Sigmoid colon (tissue), 7 donors: ENCODE data around the gene COPA. TPM values are rescaled to one million over a fixed set of nuclear protein-coding genes. Genes with fewer than 3 reads are reported as not detected.

ENCODE experiments used
- DNase-seq: peaks from one replicate; pipeline ENCODE4 v3.0.0-alpha.2; 2019
- H3K27ac ChIP-seq, 4 donors: fragments of 200-600 bp; sonication (generic); one replicate each; pipeline ENCODE4 v1.5.1; 2016 to 2019; ENCODE audit warnings: mild to moderate bottlenecking in 1 of 4
- H3K27me3 ChIP-seq, 3 donors: fragments of 200-600 bp; sonication (generic); one replicate each; pipeline ENCODE4 v1.5.1; 2019; ENCODE audit warnings: mild to moderate bottlenecking in 1 of 3
- H3K36me3 ChIP-seq, 4 donors: fragments of 200-600 bp; sonication (generic); one replicate each; pipeline ENCODE4 v1.5.1; 2016 to 2019
- H3K4me1 ChIP-seq, 4 donors: fragments of 200-600 bp; sonication (generic); one replicate each; pipeline ENCODE4 v1.5.1; 2017 to 2019
- H3K4me3 ChIP-seq, 4 donors: fragments of 200-600 bp; sonication (generic); one replicate each; pipeline ENCODE4 v1.5.1; 2017 to 2019; ENCODE audit warnings: mild to moderate bottlenecking in 2 of 4, moderate library complexity in 1 of 4
- H3K9me3 ChIP-seq, 4 donors: fragments of 200-600 bp in 3 of 4; sonication (generic) in 3 of 4; one replicate each; pipeline versions ENCODE4 v1.5.1 to v1.6.1; 2013 to 2019
- CTCF ChIP-seq, 4 experiments: fragments of 450-650 bp in 3 of 4; fragments of 200-600 bp in 1 of 4; IDR thresholded peaks; one replicate each; pipeline ENCODE4 v1.5.1; 2016 to 2019; ENCODE audit warnings: antibody characterized with exemption in 4 of 4, mild to moderate bottlenecking in 3 of 4, moderate library complexity in 2 of 4
- EP300 ChIP-seq, 4 donors: sonication (generic); formaldehyde crosslinking; IDR thresholded peaks; one replicate each; pipeline ENCODE4 v1.6.1; 2017; ENCODE audit warnings: antibody characterized with exemption in 4 of 4
- POLR2A ChIP-seq, 2 donors: fragments of 450-650 bp; IDR thresholded peaks; one replicate each; pipeline ENCODE4 v1.6.1; 2016; ENCODE audit warnings: antibody characterized with exemption in 2 of 2, mild to moderate bottlenecking in 2 of 2, moderate library complexity in 2 of 2
- POLR2AphosphoS5 ChIP-seq, 4 donors: sonication (generic); formaldehyde crosslinking; IDR thresholded peaks; one replicate each; pipeline ENCODE4 v1.6.1; 2017; ENCODE audit warnings: antibody characterized with exemption in 4 of 4
- WGBS, 2 donors: extraction: QIAGEN DNeasy Blood & Tissue Kit; methylation state at CpG; one replicate each; pipeline ENCODE4 v1.1.7; 2013; 5-methylcytosine and 5-hydroxymethylcytosine counted together
- intact Hi-C: fragments of 100-400 bp; cut with DNase I; formaldehyde crosslinking; loops from one replicate; pipeline ENCODE4 v1.15.1; 2023
- polyA plus RNA-seq, 3 donors: library from polyadenylated mRNA; stranded (reverse); fragments of 200-250 nt; gene quantifications; one replicate each; pipeline ENCODE4 v1.2.3, GENCODE V29; 2013
- total RNA-seq, 4 donors: library from RNA; depleted of rRNA; stranded (reverse); fragments of >200 nt; gene quantifications; one replicate each; pipeline ENCODE4 v1.1.0, GENCODE V29; 2016
- donor health status: healthy with polysubstance abuse.
- donor health status: Bipolar disorder and iron deficiency.
- donor health status: healthy.

Gene COPA
- total and polyA plus RNA-seq, 7 donors: 62.5 to 117 (median 93.8) TPM

DNA sequence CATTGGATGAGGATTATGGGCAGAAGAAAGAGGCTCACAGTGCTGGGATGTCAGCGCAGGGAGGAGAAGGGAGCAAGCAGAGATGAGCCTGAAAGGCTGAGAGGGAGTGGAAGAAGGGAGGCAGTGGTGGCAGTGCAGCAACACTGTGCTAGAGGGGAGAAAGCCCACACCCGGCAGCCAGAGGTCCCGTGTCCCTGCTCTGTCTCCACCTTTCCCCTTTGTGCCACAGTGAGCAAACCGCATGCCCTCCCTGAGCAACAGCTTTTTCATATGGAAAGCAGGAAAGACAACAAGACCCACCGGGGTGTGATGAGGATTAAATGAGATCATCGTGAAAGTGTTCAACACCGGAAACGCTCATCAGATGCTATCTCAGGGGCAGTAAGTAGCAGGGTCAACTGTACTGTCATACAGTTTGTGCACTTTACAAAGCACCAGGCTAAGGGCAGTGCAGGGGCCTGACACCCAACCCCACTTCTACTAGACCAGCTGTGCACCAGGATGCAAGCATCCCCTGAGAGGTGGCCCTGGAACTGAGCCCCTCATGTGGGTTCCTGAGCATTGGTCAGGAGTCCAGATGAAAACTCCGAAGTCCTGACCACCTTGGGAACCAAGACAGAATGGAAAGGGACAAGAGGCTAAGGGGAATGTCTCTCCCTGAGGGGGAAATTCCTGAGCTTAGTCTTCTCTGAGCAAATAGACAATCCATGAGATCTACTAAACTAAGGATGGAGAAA, 32.9 kb upstream of the COPA start:
- H3K9me3 ChIP-seq: no peaks in the 10 kb centered on the region
- H3K4me1 ChIP-seq: peaks cover 0 to 4% (median 0%) of the 10 kb centered on the region in 4 donors
- peak overlapping the region; percentile 37 to 58 (median 55) for H3K27ac ChIP-seq
- no peak for DNase-seq
- no peaks in the 10 kb centered on the region for H3K36me3 ChIP-seq
- intact Hi-C loops: loop anchor here (10.0 kb wide), 1 partner anchor 271 kb away; no protein-coding TSS in a partner anchor
- no peak for TF ChIP-seq EP300 (IDR thresholded peaks at IDR 0.05)
- H3K4me3 ChIP-seq: no peak overlapping the region
- WGBS, 2 donors: 34 to 57% methylated on average over 9 of the region's 9 CpGs
- H3K27me3 ChIP-seq: peaks cover 0 to 11% (median 5%) of the 10 kb centered on the region in 3 donors

GRCh38 chr1:160374306-160375110, 31.5 kb upstream of the COPA start:
- 71 to 79% methylated on average over 6 of the region's 6 CpGs for WGBS, 2 donors
- H3K9me3 ChIP-seq: no peaks in the 10 kb centered on the region
- TF ChIP-seq POLR2A (IDR thresholded peaks at IDR 0.05) (no peak), POLR2AphosphoS5 (IDR thresholded peaks at IDR 0.05) (no peak), CTCF (IDR thresholded peaks at IDR 0.05) (no peak)
- no peak for DNase-seq
- H3K4me1 ChIP-seq: peaks cover 0 to 4% (median 0%) of the 10 kb centered on the region in 4 donors
- no peak overlapping the region for H3K4me3 ChIP-seq
- H3K36me3 ChIP-seq: no peaks in the 10 kb centered on the region
- H3K27me3 ChIP-seq: peaks cover 0 to 17% (median 11%) of the 10 kb centered on the region in 3 donors
- intact Hi-C loops: loop anchor here (10.0 kb wide), 1 partner anchor 270 kb away; no protein-coding TSS in a partner anchor
- H3K27ac ChIP-seq: peak overlapping the region; percentile 37 to 55 (median 52)

GRCh38 chr1:160373696-160374095, 30.6 kb upstream of the COPA start:
- intact Hi-C loops: loop anchor here (10.0 kb wide), 1 partner anchor 269 kb away; no protein-coding TSS in a partner anchor

DNA sequence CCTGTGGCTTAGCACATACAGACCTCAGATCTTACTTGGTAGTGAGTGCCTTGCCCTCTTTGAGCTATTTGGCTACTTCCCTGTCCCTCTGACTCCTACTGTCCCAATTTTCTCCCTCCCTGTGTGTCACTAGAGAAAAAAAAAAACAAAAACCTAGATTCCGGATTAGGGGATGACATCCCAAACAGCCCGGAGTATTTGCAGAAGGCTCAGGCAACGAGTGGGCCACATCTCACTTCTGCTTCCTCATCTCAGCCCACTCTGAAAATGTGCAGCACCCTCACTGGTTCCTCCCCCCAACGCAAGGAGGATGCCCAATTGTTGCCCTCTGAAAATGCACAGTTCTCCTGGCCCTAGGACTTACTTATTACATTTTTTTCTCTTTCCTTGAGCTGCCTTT, 28.7 kb upstream of the COPA start:
- intact Hi-C loops: loop anchor here (10.0 kb wide), 1 partner anchor 267 kb away; no protein-coding TSS in a partner anchor
- Histone ChIP-seq H3K9me3 (no peaks in the 10 kb centered on the region), H3K36me3 (no peaks in the 10 kb centered on the region), H3K27ac (no peak overlapping the region), H3K4me1 (peaks cover 0 to 4% (median 0%) of the 10 kb centered on the region in 4 donors), H3K4me3 (no peak overlapping the region), H3K27me3 (peaks cover 0 to 17% (median 11%) of the 10 kb centered on the region in 3 donors)
- TF ChIP-seq CTCF (IDR thresholded peaks at IDR 0.05) (no peak), POLR2AphosphoS5 (IDR thresholded peaks at IDR 0.05) (no peak), EP300 (IDR thresholded peaks at IDR 0.05) (no peak), POLR2A (IDR thresholded peaks at IDR 0.05) (no peak)
- 83 to 88% methylated on average over 4 of the region's 4 CpGs for WGBS, 2 donors
- no peak for DNase-seq

More at GRCh38 chr1:160373696-160374095, 30.6 kb upstream of the COPA start:
- Histone ChIP-seq H3K36me3 (no peaks in the 10 kb centered on the region), H3K4me3 (no peak overlapping the region), H3K9me3 (no peaks in the 10 kb centered on the region), H3K27me3 (peaks cover 0 to 17% (median 11%) of the 10 kb centered on the region in 3 donors), H3K4me1 (peaks cover 0 to 4% (median 0%) of the 10 kb centered on the region in 4 donors), H3K27ac (no peak overlapping the region)
- 87 to 92% methylated on average over 4 of the region's 4 CpGs for WGBS, 2 donors
- no peak for DNase-seq
- TF ChIP-seq POLR2A (IDR thresholded peaks at IDR 0.05) (no peak), EP300 (IDR thresholded peaks at IDR 0.05) (no peak), POLR2AphosphoS5 (IDR thresholded peaks at IDR 0.05) (no peak), CTCF (IDR thresholded peaks at IDR 0.05) (no peak)

DNA sequence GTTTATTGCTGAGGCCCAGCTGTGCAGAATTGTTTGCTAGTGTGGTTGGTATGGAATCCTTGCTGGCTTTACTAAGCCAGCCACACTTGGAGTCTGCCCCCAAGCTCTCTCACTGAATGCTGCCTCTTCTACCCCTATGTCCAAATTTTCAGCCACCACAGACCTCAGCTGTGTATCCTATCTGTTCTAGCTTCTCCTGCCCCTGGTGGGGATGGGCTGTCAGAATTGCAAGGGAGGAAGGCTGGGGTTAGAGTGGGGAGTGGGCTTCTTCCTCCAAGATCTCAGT, 28.2 kb upstream of the COPA start:
- Histone ChIP-seq H3K4me3 (no peak overlapping the region), H3K36me3 (no peaks in the 10 kb centered on the region), H3K27me3 (peaks cover 0 to 17% (median 11%) of the 10 kb centered on the region in 3 donors), H3K9me3 (no peaks in the 10 kb centered on the region), H3K4me1 (peaks cover 0 to 2% (median 0%) of the 10 kb centered on the region in 4 donors), H3K27ac (no peak overlapping the region)
- intact Hi-C loops: loop anchor here (10.0 kb wide), 1 partner anchor 266 kb away; no protein-coding TSS in a partner anchor
- DNase-seq: no peak
- TF ChIP-seq POLR2A (IDR thresholded peaks at IDR 0.05): no peak
- no peak for TF ChIP-seq CTCF (IDR thresholded peaks at IDR 0.05)
- TF ChIP-seq EP300 (IDR thresholded peaks at IDR 0.05): no peak
- TF ChIP-seq POLR2AphosphoS5 (IDR thresholded peaks at IDR 0.05): no peak
